ENCODE results near the gene GPD1L. TPM values are rescaled to one million over a fixed set of nuclear protein-coding genes. Genes with fewer than 3 reads are reported as not detected.

Gene GPD1L
- total RNA-seq, 3 donors from 2014 or later: 13.3 to 13.8 (median 13.8) TPM

GRCh38 chr3:32195995-32196540 lies 89.6 kb downstream of the GPD1L start:
- Mint-ChIP-seq H3K36me3 (ENCODE audit: insufficient read depth) (no peaks in the 10 kb centered on the region), H3K4me1 (ENCODE audit: low read depth) (no peaks in the 10 kb centered on the region), H3K4me3 (no peak overlapping the region), H3K9me3 (no peaks in the 10 kb centered on the region), H3K27me3 (ENCODE audit: low read depth) (peaks cover 19% of the 10 kb centered on the region)
- ATAC-seq: no peak
- no peak for DNase-seq

GRCh38 chr3:32197991-32198390 lies 91.6 kb downstream of the GPD1L start:
- Mint-ChIP-seq H3K27me3 (ENCODE audit: low read depth) (peaks cover 18% of the 10 kb centered on the region), H3K4me3 (no peak overlapping the region), H3K9me3 (no peaks in the 10 kb centered on the region), H3K36me3 (ENCODE audit: insufficient read depth) (no peaks in the 10 kb centered on the region), H3K4me1 (ENCODE audit: low read depth) (no peaks in the 10 kb centered on the region)
- ATAC-seq: no peak
- DNase-seq: no peak

- H3K4me3 Mint-ChIP-seq: no peak overlapping the region
- H3K4me1 Mint-ChIP-seq (ENCODE audit: low read depth): no peaks in the 10 kb centered on the region
- H3K9me3 Mint-ChIP-seq: no peaks in the 10 kb centered on the region
- DNase-seq (no peak), ATAC-seq (no peak)
- peaks cover 18% of the 10 kb centered on the region for H3K27me3 Mint-ChIP-seq (ENCODE audit: low read depth)
- H3K36me3 Mint-ChIP-seq (ENCODE audit: insufficient read depth): no peaks in the 10 kb centered on the region
Measured at GRCh38 chr3:32198714-32199113, 92.3 kb downstream of the GPD1L start.

GRCh38 chr3:32200490-32200889 lies 94.1 kb downstream of the GPD1L start:
- DNase-seq (no peak), ATAC-seq (no peak)
- Mint-ChIP-seq H3K4me3 (no peak overlapping the region), H3K36me3 (ENCODE audit: insufficient read depth) (no peaks in the 10 kb centered on the region), H3K27me3 (ENCODE audit: low read depth) (peaks cover 14% of the 10 kb centered on the region), H3K4me1 (ENCODE audit: low read depth) (no peaks in the 10 kb centered on the region), H3K9me3 (no peaks in the 10 kb centered on the region)

- H3K4me3 Mint-ChIP-seq: no peak overlapping the region
- H3K36me3 Mint-ChIP-seq (ENCODE audit: insufficient read depth): no peaks in the 10 kb centered on the region
- peaks cover 14% of the 10 kb centered on the region for H3K27me3 Mint-ChIP-seq (ENCODE audit: low read depth)
- ATAC-seq (no peak), DNase-seq (no peak)
- no peaks in the 10 kb centered on the region for H3K9me3 Mint-ChIP-seq
- no peaks in the 10 kb centered on the region for H3K4me1 Mint-ChIP-seq (ENCODE audit: low read depth)
Measured at GRCh38 chr3:32200992-32201758, 94.8 kb downstream of the GPD1L start.

GRCh38 chr3:32202496-32202895 lies 96.1 kb downstream of the GPD1L start:
- no peak overlapping the region for H3K4me3 Mint-ChIP-seq
- H3K36me3 Mint-ChIP-seq (ENCODE audit: insufficient read depth): no peaks in the 10 kb centered on the region
- H3K27me3 Mint-ChIP-seq (ENCODE audit: low read depth): peaks cover 10% of the 10 kb centered on the region
- H3K4me1 Mint-ChIP-seq (ENCODE audit: low read depth): no peaks in the 10 kb centered on the region
- no peak for ATAC-seq
- H3K9me3 Mint-ChIP-seq: no peaks in the 10 kb centered on the region
- no peak for DNase-seq

GRCh38 chr3:32203854-32204253 lies 97.4 kb downstream of the GPD1L start:
- Mint-ChIP-seq H3K36me3 (ENCODE audit: insufficient read depth) (no peaks in the 10 kb centered on the region), H3K27me3 (ENCODE audit: low read depth) (peaks cover 4% of the 10 kb centered on the region), H3K4me1 (ENCODE audit: low read depth) (no peaks in the 10 kb centered on the region), H3K4me3 (no peak overlapping the region), H3K9me3 (no peaks in the 10 kb centered on the region)
- DNase-seq: no peak
- ATAC-seq: no peak

GRCh38 chr3:32208447-32208846 lies 102.0 kb downstream of the GPD1L start:
- Mint-ChIP-seq H3K4me3 (no peak overlapping the region), H3K4me1 (ENCODE audit: low read depth) (no peaks in the 10 kb centered on the region), H3K36me3 (ENCODE audit: insufficient read depth) (no peaks in the 10 kb centered on the region), H3K27me3 (ENCODE audit: low read depth) (no peaks in the 10 kb centered on the region), H3K9me3 (no peaks in the 10 kb centered on the region)
- no peak for DNase-seq
- no peak for ATAC-seq

- Mint-ChIP-seq H3K4me1 (ENCODE audit: low read depth) (no peaks in the 10 kb centered on the region), H3K4me3 (no peak overlapping the region), H3K9me3 (peaks cover 9% of the 10 kb centered on the region), H3K36me3 (ENCODE audit: insufficient read depth) (peaks cover 2% of the 10 kb centered on the region), H3K27me3 (ENCODE audit: low read depth) (peaks cover 8% of the 10 kb centered on the region)
- ATAC-seq (no peak), DNase-seq (no peak)
Measured at GRCh38 chr3:32215185-32215584, 108.8 kb downstream of the GPD1L start.

GRCh38 chr3:32216172-32216783 lies 109.9 kb downstream of the GPD1L start:
- Mint-ChIP-seq H3K4me1 (ENCODE audit: low read depth) (no peaks in the 10 kb centered on the region), H3K36me3 (ENCODE audit: insufficient read depth) (peaks cover 3% of the 10 kb centered on the region), H3K4me3 (no peak overlapping the region), H3K27me3 (ENCODE audit: low read depth) (peaks cover 8% of the 10 kb centered on the region), H3K9me3 (peaks cover 9% of the 10 kb centered on the region)
- DNase-seq (no peak), ATAC-seq (no peak)

GRCh38 chr3:32217339-32217738 lies 110.9 kb downstream of the GPD1L start:
- no peak for DNase-seq
- H3K27me3 Mint-ChIP-seq (ENCODE audit: low read depth): peaks cover 8% of the 10 kb centered on the region
- peaks cover 3% of the 10 kb centered on the region for H3K36me3 Mint-ChIP-seq (ENCODE audit: insufficient read depth)
- H3K9me3 Mint-ChIP-seq: peaks cover 9% of the 10 kb centered on the region
- ATAC-seq: no peak
- no peak overlapping the region for H3K4me3 Mint-ChIP-seq
- H3K4me1 Mint-ChIP-seq (ENCODE audit: low read depth): no peaks in the 10 kb centered on the region

Other genes starting within 250 kb of the GPD1L start
- 1 to 10 TPM; 3.2 to 7.0 (median 6.8) TPM for gene OSBPL10, start 125.4 kb upstream of the GPD1L start, total RNA-seq
- gene ZNF860, start 124.9 kb upstream of the GPD1L start, total RNA-seq: under 1 TPM; 0.11 to 0.66 (median 0.13) TPM
- 1 to 10 TPM; 3.9 to 6.3 (median 4.7) TPM for gene CMTM8, start 132.1 kb downstream of the GPD1L start, total RNA-seq

All from activated T-cell treated with anti-CD3 and anti-CD28 coated beads, Interleukin-2, amount 50 U/mL, for 4 hours (primary cell).